ENCODE measurements around the gene TALDO1.

Gene TALDO1

DNA sequence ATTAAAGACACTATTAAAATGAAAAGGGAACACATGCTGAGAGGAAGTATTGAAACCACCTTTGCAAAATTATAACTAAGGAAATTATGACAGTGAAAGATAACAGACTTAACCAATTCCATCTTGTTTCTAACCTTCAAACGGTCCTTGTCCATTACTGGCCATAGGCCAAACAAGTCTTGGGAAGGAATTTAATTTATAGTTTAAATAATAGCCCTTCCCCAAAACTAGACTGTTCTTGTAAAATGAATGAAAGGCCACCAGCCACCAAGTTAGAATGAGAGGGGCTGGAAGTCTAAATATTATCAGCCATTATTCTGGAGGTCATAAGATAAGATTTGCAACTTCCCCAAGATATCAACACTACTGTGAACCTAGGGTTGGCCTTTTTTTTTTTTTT lies 1.8 kb upstream of the TALDO1 start:
- H3K9ac ChIP-seq (ENCODE audit: low read depth, low read length, poor library complexity, severe bottlenecking) = no peak overlapping the region
- H4K20me1 ChIP-seq (ENCODE audit: insufficient read depth, low read length, poor library complexity, severe bottlenecking) = peaks cover 19% of the 10 kb centered on the region
- no peak overlapping the region for H2AFZ ChIP-seq (ENCODE audit: low read length)
- H3K4me1 ChIP-seq (ENCODE audit: insufficient read depth, low read length, poor library complexity, severe bottlenecking) = peaks cover 26% of the 10 kb centered on the region
- H3K79me2 ChIP-seq (ENCODE audit: insufficient read depth, low read length) = peaks cover 32% of the 10 kb centered on the region
- TF ChIP-seq, protein P1, sequence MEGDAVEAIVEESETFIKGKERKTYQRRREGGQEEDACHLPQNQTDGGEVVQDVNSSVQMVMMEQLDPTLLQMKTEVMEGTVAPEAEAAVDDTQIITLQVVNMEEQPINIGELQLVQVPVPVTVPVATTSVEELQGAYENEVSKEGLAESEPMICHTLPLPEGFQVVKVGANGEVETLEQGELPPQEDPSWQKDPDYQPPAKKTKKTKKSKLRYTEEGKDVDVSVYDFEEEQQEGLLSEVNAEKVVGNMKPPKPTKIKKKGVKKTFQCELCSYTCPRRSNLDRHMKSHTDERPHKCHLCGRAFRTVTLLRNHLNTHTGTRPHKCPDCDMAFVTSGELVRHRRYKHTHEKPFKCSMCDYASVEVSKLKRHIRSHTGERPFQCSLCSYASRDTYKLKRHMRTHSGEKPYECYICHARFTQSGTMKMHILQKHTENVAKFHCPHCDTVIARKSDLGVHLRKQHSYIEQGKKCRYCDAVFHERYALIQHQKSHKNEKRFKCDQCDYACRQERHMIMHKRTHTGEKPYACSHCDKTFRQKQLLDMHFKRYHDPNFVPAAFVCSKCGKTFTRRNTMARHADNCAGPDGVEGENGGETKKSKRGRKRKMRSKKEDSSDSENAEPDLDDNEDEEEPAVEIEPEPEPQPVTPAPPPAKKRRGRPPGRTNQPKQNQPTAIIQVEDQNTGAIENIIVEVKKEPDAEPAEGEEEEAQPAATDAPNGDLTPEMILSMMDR (conservative IDR thresholded peaks at IDR 0.05; ENCODE audit: low read length) = no peak
- no peak for TF ChIP-seq EZH2phosphoT487 (IDR thresholded peaks at IDR 0.05; ENCODE audit: borderline replicate concordance)
- H3K27me3 ChIP-seq (ENCODE audit: insufficient read depth, low read length, poor library complexity, severe bottlenecking) = no peaks in the 10 kb centered on the region
- H3F3A ChIP-seq (ENCODE audit: low read depth) = no peaks in the 10 kb centered on the region
- no peak overlapping the region for H3K4me2 ChIP-seq (ENCODE audit: low read depth, low read length, poor library complexity, severe bottlenecking)
- H3K36me3 ChIP-seq (ENCODE audit: insufficient read depth, low read length) = no peaks in the 10 kb centered on the region
- H3K9me2 ChIP-seq (replicated peaks; ENCODE audit: low read depth, low read length) = no peaks in the 10 kb centered on the region
- no peak overlapping the region for H3K4me3 ChIP-seq (ENCODE audit: low read length, poor library complexity, severe bottlenecking)
- H3K9me3 ChIP-seq (ENCODE audit: insufficient read depth, low read depth, low read length) = no peaks in the 10 kb centered on the region

DNA sequence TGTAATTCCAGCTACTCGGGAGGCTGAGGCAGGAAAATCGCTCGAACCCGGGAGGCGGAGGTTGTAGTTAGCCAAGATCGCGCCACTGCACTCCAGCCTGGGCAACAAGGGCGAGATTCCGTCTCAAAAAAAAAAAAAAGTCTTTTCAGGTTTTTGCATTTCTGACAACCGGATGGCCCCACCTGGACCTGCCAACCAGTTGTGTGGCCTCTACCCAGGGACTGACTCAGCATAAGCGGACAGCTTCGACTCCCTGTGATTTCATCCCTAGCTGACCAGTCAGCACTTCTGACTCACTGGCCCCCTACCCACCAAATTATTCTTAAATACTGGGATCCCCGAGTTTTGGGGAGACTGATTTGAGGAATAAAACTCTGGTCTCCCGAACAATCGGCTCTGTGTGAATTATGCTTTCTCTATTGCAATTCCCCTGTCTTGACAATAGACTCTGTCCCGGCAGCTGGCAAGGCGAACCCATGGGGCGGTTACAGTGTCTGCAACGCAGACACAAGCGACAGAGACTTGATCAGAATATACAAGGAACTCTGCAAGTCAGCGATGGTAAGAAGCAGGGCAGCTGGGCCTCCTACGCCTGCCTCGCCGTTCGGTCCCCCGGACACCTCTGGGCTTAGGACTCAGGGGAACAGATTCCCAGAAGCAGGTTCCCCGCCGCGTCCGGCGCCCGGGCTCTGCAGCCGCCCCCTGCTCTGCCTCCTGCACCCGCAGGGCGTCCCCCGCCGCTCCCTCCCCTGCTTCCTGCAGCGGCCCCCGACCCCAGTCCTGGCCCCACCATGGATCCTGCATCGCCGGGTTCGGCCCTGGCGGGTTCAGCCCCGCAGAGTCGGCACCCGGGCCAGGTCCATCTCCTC lies 741 bp upstream of the TALDO1 start:
- Histone ChIP-seq H2AFZ (ENCODE audit: low read length) (peak overlapping the region; percentile 99), H3K4me1 (ENCODE audit: insufficient read depth, low read length, poor library complexity, severe bottlenecking) (peaks cover 26% of the 10 kb centered on the region), H3K9ac (ENCODE audit: low read depth, low read length, poor library complexity, severe bottlenecking) (peak overlapping the region; percentile 81), H3K9me2 (replicated peaks; ENCODE audit: low read depth, low read length) (no peaks in the 10 kb centered on the region), H3F3A (ENCODE audit: low read depth) (no peaks in the 10 kb centered on the region), H3K36me3 (ENCODE audit: insufficient read depth, low read length) (no peaks in the 10 kb centered on the region), H3K4me3 (ENCODE audit: low read length, poor library complexity, severe bottlenecking) (peak overlapping the region; percentile 79), H4K20me1 (ENCODE audit: insufficient read depth, low read length, poor library complexity, severe bottlenecking) (peaks cover 19% of the 10 kb centered on the region), H3K4me2 (ENCODE audit: low read depth, low read length, poor library complexity, severe bottlenecking) (peak overlapping the region; percentile 93), H3K27me3 (ENCODE audit: insufficient read depth, low read length, poor library complexity, severe bottlenecking) (no peaks in the 10 kb centered on the region), H3K79me2 (ENCODE audit: insufficient read depth, low read length) (peaks cover 43% of the 10 kb centered on the region), H3K9me3 (ENCODE audit: insufficient read depth, low read depth, low read length) (no peaks in the 10 kb centered on the region)
- TF ChIP-seq EZH2phosphoT487 (IDR thresholded peaks at IDR 0.05; ENCODE audit: borderline replicate concordance) = no peak
- TF ChIP-seq, protein P1 (conservative IDR thresholded peaks at IDR 0.05; ENCODE audit: low read length) = no peak

DNA sequence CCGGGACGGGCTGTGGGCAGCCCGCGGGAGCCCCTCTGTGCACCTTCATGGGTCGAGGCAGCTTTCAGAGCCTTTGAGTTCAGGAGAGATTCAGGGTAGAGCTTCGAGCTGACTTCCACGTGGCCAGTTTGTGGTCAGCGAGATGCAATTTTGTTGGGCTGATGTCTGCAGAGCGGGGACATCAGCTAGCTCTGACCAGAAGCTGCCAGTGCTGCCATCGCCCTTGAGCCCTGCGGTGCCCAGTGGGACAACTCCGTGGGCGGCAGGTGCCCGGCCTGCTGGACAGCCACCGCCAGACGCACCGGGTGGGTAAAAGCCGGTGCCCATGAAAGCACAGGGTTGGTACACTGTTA lies 719 bp downstream of the TALDO1 start:
- peak overlapping the region; percentile 79 for H3K4me3 ChIP-seq (ENCODE audit: low read length, poor library complexity, severe bottlenecking)
- no peaks in the 10 kb centered on the region for H3K9me3 ChIP-seq (ENCODE audit: insufficient read depth, low read depth, low read length)
- H4K20me1 ChIP-seq (ENCODE audit: insufficient read depth, low read length, poor library complexity, severe bottlenecking) = peaks cover 19% of the 10 kb centered on the region
- H3K27me3 ChIP-seq (ENCODE audit: insufficient read depth, low read length, poor library complexity, severe bottlenecking) = no peaks in the 10 kb centered on the region
- H3K4me1 ChIP-seq (ENCODE audit: insufficient read depth, low read length, poor library complexity, severe bottlenecking) = peaks cover 26% of the 10 kb centered on the region
- H3K79me2 ChIP-seq (ENCODE audit: insufficient read depth, low read length) = peaks cover 57% of the 10 kb centered on the region
- no peaks in the 10 kb centered on the region for H3K36me3 ChIP-seq (ENCODE audit: insufficient read depth, low read length)
- peak overlapping the region; percentile 18; the same call in 1 of the 2 replicates for H2AFZ ChIP-seq (ENCODE audit: low read length)
- no peak for TF ChIP-seq EZH2phosphoT487 (IDR thresholded peaks at IDR 0.05; ENCODE audit: borderline replicate concordance)
- TF ChIP-seq, protein P1 (conservative IDR thresholded peaks at IDR 0.05; ENCODE audit: low read length) = no peak
- H3K9ac ChIP-seq (ENCODE audit: low read depth, low read length, poor library complexity, severe bottlenecking) = peak overlapping the region; percentile 78
- no peaks in the 10 kb centered on the region for H3F3A ChIP-seq (ENCODE audit: low read depth)
- peak overlapping the region; percentile 93 for H3K4me2 ChIP-seq (ENCODE audit: low read depth, low read length, poor library complexity, severe bottlenecking)
- H3K9me2 ChIP-seq (replicated peaks; ENCODE audit: low read depth, low read length) = no peaks in the 10 kb centered on the region

Measured in Loucy (cell line).